SH-SY5Y (cell line): ENCODE measurements around the gene FBXO41.

Source experiments
- GATA2 ChIP-seq: IDR thresholded peaks from 2 replicates; pipeline ENCODE4 v1.6.1; 2011; ENCODE audit warnings: mild to moderate bottlenecking, low read depth, low read length
- GATA3 ChIP-seq: IDR thresholded peaks from 2 replicates; pipeline ENCODE4 v1.6.1; 2011; ENCODE audit warnings: low read depth, mild to moderate bottlenecking, low read length, moderate library complexity

DNA sequence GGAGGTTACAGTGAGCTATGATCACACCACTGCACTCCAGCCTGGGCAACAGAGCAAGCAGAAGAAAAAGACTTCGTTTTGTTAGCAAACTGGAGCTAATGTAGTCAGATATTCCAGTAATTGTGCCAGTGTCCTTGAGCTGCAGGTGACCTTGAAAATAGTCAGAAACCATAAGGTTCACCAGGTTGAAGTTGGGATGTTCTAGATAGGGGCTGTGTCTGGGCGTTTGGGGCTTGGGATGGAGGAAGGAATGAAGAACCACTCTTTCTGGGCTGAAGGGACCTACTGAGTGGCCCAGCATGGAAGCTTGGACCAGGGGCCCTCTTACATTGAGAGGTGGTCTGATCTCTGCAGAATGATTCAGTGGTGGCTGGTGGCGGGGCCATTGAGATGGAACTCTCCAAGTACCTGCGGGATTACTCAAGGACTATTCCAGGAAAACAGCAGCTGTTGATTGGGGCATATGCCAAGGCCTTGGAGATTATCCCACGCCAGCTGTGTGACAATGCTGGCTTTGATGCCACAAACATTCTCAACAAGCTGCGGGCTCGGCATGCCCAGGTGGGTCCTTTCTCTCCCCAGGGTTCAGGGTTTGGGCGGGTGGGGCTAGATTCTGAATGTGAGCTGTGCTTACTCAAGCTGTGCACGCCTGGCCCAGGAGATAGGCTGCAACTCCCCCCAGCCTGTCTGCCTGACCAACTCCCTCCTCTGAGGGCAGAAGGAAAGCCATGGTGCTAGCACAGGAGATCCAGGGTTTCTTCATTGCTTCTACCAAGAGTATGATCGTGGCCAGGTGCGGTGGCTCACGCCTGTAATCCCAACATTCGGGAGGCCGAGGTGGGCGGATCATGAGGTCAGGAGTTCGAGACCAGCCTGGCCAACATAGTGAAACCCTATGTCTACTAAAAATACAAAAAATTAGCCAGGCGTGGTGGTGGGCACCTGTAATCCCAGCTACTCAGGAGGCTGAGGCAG, 33.1 kb downstream of the FBXO41 start:
- TF ChIP-seq GATA2 (no peak), GATA3 (no peak)
